Measurements from ENCODE around the gene CFAP45.

CFAP45 gene

GRCh38 chr1:159936273-159936904, 36.4 kb upstream of the CFAP45 start:
- DNase-seq (ENCODE audit: low read depth) = peak; percentile 78

DNA sequence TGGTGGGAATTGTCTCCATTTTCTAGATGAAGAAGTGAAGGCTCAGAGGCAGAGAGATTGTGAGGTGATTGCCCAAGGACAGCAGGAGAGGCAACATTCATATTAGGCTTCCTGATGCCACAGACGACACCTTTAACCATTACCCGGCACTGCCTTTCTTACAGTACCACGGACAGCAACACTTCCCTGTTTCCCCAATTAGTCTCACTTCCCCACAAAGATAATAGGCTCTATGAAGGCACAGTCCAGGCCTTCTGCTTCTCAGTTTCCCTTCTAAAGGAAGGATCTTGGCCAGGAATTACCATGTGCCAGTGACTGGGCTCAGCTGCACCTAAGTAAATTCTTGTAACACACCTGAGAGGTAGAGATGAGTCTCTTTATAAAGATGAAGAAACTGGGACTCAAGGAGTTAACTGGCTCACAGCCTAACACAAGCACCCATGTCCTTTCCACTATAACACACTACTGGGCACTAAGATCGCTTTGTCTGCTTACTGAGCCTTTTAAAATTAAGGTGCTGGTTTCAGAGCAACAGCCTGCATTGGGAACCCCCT, 35.8 kb upstream of the CFAP45 start:
- DNase-seq (ENCODE audit: low read depth) = no peak

GRCh38 chr1:159935305-159935704, 35.3 kb upstream of the CFAP45 start:
- no peak for DNase-seq (ENCODE audit: low read depth)

- no peak for DNase-seq (ENCODE audit: low read depth)
Measured at GRCh38 chr1:159934136-159935039, 34.4 kb upstream of the CFAP45 start.

DNA sequence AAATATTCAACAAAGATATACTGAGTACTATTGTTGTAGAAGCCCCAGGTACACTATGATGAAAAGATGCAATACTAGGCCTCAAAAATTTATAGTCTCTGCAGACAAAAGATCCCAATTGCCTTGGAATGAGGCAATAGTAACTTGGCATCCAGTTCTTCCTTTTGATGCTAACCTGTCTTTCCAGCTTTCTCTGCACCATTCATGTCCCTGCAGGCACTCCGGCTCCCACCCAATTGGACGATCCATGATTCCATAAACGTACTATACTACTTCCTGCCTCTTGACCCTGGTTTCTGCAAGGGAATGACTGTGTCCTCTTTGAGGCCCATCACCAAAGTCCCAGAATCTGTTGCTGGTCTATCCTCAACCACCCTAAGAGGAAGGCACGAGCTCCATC, 33.4 kb upstream of the CFAP45 start:
- no peak for DNase-seq (ENCODE audit: low read depth)

GRCh38 chr1:159932296-159933285, 32.6 kb upstream of the CFAP45 start:
- no peak for DNase-seq (ENCODE audit: low read depth)

DNA sequence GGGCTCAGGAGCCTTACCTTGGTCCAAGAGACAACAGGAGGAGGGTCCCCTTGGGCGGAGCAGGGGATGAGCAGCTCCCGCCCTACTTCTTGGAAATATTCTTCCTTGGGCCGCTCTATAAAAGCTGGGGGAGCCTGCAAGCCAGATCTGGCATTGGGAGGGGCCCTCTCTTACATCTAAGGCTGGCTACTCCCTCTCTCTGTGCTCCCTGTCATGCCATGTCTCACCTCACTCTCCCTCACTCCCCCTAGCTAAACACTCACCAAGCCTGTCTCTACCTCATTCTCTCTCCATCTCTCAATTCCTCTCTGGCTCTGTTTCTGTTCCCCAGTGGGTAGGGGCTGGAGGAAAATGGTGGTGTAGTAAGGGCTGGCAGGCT, 31.8 kb upstream of the CFAP45 start:
- DNase-seq (ENCODE audit: low read depth) = no peak

GRCh38 chr1:159931101-159931794, 31.3 kb upstream of the CFAP45 start:
- DNase-seq (ENCODE audit: low read depth) = no peak

DNA sequence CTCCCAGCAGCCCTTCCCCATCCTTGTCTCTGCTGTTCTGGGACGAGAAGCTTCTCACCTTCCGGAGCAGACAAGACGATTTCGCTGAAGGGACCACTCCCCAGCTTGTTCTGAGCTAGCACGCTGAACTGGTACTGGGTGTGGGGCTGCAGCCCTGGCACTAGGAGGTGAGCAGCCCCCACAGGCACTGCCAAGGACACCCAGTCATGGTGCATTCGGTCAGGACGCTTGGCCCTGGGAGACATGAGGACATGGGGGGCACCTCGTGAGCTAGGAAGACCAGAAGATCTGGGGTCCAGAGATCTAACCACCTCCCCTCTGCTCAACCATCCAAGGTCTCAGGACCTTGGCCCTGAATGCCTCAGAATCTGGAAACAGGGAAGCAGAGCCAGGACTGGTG, 30.7 kb upstream of the CFAP45 start:
- no peak for DNase-seq (ENCODE audit: low read depth)

DNA sequence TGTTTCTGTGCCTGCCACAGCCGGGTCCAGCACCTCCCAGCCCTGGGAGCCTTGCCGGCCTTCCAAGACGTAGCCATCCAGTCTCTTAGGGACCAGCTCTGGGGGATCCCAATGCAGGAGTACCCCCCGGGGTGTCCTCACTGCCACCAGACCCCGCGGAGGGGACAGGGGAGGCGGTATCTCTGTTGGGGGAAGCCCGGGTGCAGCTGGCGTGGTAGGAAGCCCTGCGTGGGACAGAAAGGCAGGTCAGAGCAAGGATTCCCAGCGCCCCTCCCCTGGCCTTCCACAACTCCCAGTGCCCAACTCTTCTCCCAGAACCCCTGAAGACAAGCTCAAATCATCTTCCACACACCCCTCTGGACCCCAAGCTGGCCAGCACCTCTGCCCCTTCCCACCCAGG, 30.3 kb upstream of the CFAP45 start:
- DNase-seq (ENCODE audit: low read depth) = no peak

GRCh38 chr1:159929155-159930051, 29.4 kb upstream of the CFAP45 start:
- DNase-seq (ENCODE audit: low read depth) = no peak

DNA sequence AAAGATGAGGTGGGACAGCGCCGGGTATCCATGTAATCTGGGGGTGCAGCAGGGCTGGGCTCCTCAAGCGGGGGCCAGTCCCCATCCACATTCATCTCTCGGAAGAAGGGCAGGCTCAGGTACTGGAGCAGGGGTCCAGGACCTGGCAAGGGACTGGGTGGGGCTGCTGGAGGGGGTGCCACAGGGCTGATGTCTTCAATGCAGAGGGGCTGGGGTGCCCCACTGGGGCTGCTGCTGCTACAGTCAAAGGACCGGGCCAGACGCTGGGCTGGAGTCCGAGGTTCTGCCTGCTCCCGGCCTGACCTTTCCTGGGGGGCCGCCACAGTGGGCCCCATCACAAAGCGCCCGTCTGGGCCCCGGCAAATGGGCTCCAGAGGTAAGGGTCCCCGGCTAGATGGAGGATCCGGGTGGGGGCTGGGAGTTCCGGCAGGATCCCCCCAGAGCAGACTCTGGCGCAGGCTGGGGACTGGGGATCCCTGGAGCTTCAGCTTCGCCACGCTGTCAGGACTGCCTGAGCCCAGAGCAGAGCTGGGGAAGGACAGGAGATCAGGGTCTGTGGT, 28.6 kb upstream of the CFAP45 start:
- no peak for DNase-seq (ENCODE audit: low read depth)

DNA sequence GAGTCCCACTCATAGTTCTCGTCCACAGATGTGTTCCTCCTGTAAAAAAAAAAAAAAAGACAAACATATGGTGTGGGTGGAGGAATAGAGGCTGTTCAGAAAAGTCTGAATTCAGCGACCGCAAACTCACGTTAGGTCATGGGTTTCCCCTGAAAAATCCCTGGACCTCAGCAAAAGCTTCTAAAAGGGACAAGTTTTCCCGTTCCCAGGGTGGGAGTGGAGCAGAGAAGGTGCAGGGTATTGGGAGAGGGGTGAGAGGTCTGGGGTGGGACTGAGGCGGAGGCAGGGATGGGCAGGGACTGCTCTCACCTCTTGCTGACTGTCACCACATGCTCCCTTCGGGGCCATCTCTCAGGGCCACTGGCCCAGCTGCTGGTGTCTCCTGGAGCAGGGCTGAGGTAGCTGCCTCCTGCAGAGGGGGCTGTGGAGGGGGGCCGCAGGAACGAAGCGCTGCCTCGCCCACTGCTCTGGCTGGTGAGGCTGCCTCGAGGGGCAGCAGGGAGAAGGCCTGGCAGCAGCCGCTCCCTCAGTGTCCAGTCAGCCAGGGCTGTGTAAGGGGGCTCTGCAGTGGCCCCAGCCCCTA, 28.0 kb upstream of the CFAP45 start:
- DNase-seq (ENCODE audit: low read depth) = no peak

DNA sequence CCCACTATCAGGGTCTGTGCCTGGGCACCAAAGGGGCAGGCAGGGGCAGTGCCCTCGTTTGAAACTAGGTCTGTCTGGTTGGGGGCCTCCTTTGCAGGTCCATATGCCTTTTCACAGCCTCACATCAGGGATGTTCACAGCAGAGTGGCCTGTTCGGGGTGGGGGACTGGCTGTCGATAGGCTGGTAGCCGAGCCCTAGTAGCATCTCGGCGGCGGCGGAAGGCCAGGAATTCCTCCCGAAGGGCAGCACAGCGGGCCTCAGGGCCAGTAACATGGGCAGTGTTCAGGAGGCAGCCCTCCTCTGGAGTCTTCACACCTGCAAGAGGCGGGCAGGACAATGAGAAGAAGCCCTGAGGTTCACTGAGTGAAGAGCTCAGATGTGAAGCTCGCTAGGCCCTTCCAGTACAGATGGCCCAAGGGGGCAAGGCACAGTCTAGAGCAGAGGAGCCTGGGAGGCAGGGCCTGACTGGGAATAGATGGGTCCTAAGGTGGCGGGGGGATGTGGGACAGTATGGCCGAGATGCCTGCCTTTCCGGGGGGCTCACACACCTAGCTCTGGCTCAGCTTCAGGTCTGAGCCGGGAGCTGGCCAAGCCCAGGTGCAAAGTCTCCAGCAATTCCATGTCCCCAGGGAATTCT, 27.4 kb upstream of the CFAP45 start:
- no peak for DNase-seq (ENCODE audit: low read depth)

DNA sequence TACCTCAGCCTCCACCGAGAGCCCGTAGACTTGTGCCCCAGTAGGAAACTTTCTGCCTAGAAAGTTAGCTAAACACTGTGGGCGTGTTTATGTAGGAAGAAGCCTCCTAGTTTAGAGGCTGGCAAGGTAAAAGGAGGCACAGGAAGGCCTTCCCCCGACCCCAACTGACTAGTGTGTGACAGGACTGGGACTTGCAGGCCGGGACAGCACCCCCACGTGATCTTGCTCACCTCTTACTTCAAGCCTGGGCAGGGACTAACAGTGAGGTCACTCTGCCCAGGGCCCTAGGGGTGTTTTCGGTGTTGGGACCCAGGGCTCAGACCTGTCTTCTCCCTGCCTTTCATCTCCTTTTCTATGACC, 25.7 kb upstream of the CFAP45 start:
- DNase-seq (ENCODE audit: low read depth) = no peak

- DNase-seq (ENCODE audit: low read depth) = peak; percentile 88
Measured at GRCh38 chr1:159924791-159925718, 25.1 kb upstream of the CFAP45 start, which contains the start of gene TAGLN2. Gene TAGLN2, minus strand, starts transcription at chr1:159925507. Its CDS starts 4,998 bp downstream, at chr1:159920509.

DNA sequence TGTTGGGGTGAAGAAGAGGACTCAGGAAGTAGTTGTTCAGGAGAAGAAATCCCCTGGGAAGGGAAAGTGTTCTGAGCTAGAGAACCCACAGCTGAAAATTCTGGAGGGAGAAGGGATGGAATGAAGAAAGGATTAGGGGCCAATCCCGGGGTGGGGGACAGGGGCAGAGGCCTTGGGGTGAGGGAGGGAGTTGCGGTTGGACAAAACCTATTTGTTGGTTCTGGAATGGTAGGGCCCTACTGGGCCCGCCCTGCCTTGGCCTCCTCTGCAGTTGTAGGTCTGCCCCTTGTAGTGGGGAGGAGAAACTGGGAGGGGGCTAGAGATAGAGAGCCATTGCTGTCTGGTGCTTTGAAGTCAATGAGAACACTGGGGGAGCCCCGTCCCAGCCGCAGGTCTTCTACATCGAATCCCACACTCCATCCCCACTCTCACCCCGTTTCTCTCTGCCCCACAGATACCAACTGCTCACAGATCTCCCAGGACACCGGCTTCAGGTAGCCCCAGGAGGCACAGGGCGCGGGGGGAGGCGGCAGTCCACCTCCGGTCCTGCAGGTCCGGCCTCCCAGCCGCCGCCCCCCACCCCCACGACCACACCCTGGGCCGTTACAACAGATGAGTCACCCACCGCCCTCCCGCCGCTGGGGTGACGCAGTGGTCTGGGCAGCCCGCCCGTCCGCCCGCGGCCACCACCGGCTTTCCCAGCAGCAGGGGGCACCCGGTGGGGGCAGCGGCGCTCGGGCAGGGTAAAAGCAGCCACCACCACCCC, 24.2 kb upstream of the CFAP45 start:
- peak; percentile 57 for DNase-seq (ENCODE audit: low read depth)

All from activated gamma-delta T cell treated with anti-CD3 and anti-CD28 coated beads, Interleukin-2, amount 50 U/mL, for 16 hours (primary cell).